ENCODE measurements around the gene STUM.

Gene STUM

DNA sequence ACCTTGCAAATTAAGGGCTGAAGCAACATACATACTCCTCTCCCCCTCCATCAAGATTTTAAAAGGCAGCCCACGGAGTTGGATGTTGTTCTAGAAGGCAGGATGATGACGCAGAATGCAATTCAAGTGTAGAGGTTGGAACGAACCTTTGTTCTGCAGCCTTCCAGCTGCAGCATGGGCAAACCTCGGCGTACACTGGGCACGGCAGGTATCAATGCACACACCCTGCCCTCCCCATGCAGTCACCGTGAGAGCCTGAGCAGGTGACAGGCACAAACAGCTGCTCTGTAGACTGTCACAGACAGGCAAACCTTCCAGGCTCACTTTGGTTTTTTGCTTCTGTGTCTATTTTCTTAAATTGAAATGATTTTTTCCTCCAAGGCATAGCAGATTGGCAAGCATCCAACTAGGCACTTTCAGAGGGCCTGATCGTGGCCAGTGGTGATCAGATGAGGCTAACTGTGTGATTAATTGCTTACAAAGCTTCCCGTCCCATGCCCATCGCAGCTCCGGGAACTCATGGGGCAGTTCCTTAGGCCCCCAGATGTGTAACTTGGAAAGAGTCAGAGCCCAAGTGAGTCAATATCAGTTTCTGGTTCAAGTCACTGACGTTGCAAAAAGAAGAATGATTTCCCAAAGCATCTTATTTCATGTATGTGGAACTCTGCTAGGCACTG, 108.2 kb downstream of the STUM start:
- DNase-seq, result peak; percentile 53

DNA sequence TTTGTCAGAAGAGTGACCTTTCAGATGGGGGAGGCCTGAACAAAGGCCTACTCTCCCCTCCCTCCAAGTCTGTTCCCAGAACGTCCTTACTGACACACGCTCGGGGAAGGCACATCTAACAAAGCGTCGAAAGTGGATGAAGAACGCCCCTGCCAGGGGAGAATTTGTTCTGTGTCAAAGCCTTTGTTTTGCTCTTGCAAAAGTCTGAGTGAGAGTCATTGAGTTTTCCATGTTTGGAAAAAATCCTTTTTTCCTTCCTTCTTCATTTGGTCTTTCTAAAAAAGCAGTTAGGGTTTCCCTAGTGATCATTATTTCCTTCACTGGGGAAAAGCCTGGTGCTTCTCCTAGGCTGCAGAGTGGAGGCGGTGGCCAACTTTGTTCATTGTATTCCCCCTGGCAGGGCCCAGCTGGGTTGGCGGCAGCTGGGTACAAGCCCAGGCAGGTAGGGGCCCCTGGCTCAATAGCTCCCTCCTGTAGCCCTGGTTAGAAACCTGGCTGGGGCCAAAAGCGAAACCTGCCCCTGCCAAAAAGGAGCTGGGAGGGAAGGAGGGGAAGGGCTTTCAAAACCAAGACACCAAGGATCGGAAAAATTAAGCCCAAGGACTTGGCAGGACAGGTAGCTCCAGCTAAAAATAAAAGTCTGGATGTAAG, 109.5 kb downstream of the STUM start:
- no peak for DNase-seq

DNA sequence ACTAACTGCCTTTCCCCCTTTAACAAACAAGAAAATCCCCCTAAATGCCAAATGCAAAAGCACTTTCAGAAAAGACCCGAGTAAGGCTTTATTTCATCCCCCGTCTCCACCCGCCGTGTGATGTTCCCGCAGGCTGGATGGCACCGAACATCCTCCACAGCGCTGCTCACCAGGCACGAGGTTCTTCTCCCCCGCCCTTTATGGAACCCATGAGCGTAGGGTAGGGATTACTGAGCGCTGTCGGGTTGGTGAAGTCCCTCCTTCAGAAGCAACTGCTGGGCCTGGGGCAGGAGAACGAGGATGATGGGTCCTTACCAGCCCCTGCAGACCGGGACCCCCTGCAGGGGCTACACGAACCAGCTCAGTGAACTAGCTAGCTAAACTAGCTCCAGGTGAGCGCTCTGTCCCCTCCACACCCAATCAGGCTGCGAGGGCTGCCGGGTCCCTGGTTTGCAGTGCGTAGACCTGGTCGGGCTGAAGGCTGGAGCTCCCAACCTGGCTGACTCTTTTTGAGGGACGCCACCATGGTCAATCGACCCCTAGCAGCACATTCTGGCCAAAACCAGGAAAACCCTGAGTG, 110.1 kb downstream of the STUM start:
- DNase-seq, result no peak

Measured in hematopoietic multipotent progenitor cell treated with erythropoietin and hydrocortisone succinate and interleukin-3 and kit ligand, for 6 days (in vitro differentiated cells).